ENCODE measurements around the gene ZSWIM1. TPM values are rescaled to one million over a fixed set of nuclear protein-coding genes. Genes with fewer than 3 reads are reported as not detected.
A peak's percentile ranks its signal among the peaks of the same experiment; 100 is the strongest.

The ZSWIM1 gene
- total and polyA plus RNA-seq, 2 of the 8 experiments (the other 6 are each of a cell fraction or from before 2014, with no cell fraction given): 14.1 to 15.6 TPM

DNA sequence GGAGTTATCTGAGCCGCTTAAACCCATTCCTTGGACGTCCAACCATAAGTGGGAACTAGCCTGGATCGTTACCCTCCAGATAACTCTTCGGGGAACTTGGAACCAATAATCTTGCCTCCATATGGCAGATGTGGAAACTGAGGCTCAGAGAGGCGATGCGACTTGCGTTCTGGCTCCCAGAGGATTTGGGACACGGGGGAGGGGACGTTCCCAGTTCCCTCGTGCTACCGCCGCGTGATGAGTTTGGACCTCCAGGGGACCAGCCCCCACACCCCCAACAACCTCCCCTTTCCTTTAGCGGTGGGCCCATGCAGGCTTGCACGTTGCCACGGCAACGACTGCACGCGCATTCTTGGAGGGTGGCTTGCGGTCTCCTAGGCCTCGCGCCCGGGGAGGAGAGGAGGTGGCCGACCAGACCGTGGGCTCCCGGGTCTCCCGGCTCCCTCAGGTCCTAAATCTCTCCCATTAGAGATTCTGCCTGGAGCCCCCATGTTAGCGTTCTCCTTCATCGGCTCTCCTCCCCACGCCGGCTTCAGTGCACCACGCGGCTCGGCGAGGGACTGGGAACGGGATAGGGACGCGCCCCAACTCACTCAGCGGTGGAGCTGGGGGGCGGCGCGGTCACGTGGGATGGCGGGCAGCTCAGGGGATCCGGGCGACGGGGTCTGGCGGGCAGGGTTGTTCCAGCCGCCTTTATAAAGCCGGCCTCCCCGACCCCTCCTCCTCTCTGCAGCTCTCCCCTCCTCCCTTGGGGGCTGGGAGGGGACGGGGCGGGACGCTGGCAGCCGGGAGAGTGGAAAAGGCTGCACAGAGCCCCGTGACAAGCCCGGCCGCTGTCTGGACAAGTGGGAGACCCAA, 30.7 kb downstream of the ZSWIM1 start, which contains the start of gene PLTP:
Gene PLTP, minus strand, starts transcription at position 670 of the 858 bp plus-strand sequence. CDS start 703 bp downstream, outside the sequence.
- peak within 1 kb of the TSS in 3 of 4 experiments; percentile 56 to 71 (median 68); a peak in 6 of 7 replicates for H3K9ac ChIP-seq (replicated peaks in 1 of 4; ENCODE audit: extremely low read depth in 1 of 4, low read depth in 3 of 4, low read length in 3 of 4)
- peaks cover 11% of the 10 kb centered on the region; the same call in 1 of the 2 replicates for H3K23me2 ChIP-seq (ENCODE audit: low read depth, low read length)
- H2BK15ac ChIP-seq (ENCODE audit: low read length): peak within 1 kb of the TSS; percentile 8; the same call in 1 of the 2 replicates
- peak within 1 kb of the TSS; percentile 43; the same call in 1 of the 2 replicates for H2BK12ac ChIP-seq (ENCODE audit: low read depth, low read length)
- H4K8ac ChIP-seq (ENCODE audit: extremely low read depth, insufficient read depth, low read length): peak within 1 kb of the TSS; percentile 81
- peaks cover 0 to 2% (median 0%) of the 10 kb centered on the region in 4 experiments; a peak in 3 of 7 replicates for H3K4me1 ChIP-seq (replicated peaks in 1 of 4; ENCODE audit: control insufficient read depth in 3 of 4, insufficient read depth in 4 of 4, low read length in 3 of 4)
- no peaks in the 10 kb centered on the region for H3K27me3 ChIP-seq (replicated peaks in 1 of 4; ENCODE audit: control insufficient read depth in 3 of 4, extremely low read depth in 1 of 4, insufficient read depth in 3 of 4, low read length in 3 of 4)
- no peaks in the 10 kb centered on the region for H3K9me3 ChIP-seq (ENCODE audit: insufficient read depth in 2 of 2, low read depth in 1 of 2, low read length in 1 of 2)
- H3K79me2 ChIP-seq (ENCODE audit: control insufficient read depth in 1 of 2, insufficient read depth in 2 of 2, low read length in 2 of 2): 0 out of 4 replicates have a peak, but pooled peaks cover 0 to 3% of the 10 kb centered on the region in 2 experiments
- peak within 1 kb of the TSS; percentile 91 for H4K91ac ChIP-seq (replicated peaks; ENCODE audit: insufficient read length, low read length)
- H3K79me1 ChIP-seq (ENCODE audit: low read depth, low read length): no peaks in the 10 kb centered on the region; the same call in 1 of the 2 replicates
- peaks cover 2 to 9% of the 10 kb centered on the region in 2 experiments for H4K20me1 ChIP-seq (replicated peaks in 1 of 2; ENCODE audit: control insufficient read depth in 1 of 2, insufficient read depth in 2 of 2, low read length in 2 of 2)
- peak within 1 kb of the TSS; percentile 55; the same call in 1 of the 2 replicates for H2BK5ac ChIP-seq (ENCODE audit: low read depth, low read length)
- H3K4me2 ChIP-seq (ENCODE audit: insufficient read depth in 1 of 2, low read depth in 2 of 2, low read length in 2 of 2): peak within 1 kb of the TSS; percentile 90 to 97
- no peak within 1 kb of the TSS for H3K14ac ChIP-seq (ENCODE audit: insufficient read length)
- peak within 1 kb of the TSS; percentile 84 for H4K5ac ChIP-seq (ENCODE audit: insufficient read length, low read depth, low read length)
- no peak within 1 kb of the TSS for H2BK120ac ChIP-seq (replicated peaks; ENCODE audit: low read depth, low read length)
- H3K36me3 ChIP-seq (ENCODE audit: control insufficient read depth in 2 of 4, insufficient read depth in 4 of 4, low read length in 3 of 4): peaks cover 4 to 20% (median 13%) of the 10 kb centered on the region in 4 experiments; a peak in 6 of 8 replicates
- no peak within 1 kb of the TSS; the same call in 1 of the 2 replicates for H2AK5ac ChIP-seq (ENCODE audit: low read depth, low read length)
- peak within 1 kb of the TSS; percentile 58; the same call in 1 of the 2 replicates for H3K27ac ChIP-seq (ENCODE audit: low read depth, low read length)
- H2BK20ac ChIP-seq (ENCODE audit: low read length): 0 out of 2 replicates have a peak within 1 kb of the TSS, but pooled peaks have one; percentile 27
- 0 out of 2 replicates have a peak within 1 kb of the TSS, but pooled peaks have one; percentile 4 for H2AFZ ChIP-seq (ENCODE audit: low read length)
- ChIA-PET CTCF (ENCODE audit: partially characterized antibody) (interaction anchor here (0.7 to 2.6 kb wide), 3 partner anchors 13 to 30 kb away, joined by 3 to 12 read pairs (median 4); partner anchors contain the start of genes PCIF1 and ZSWIM1), POLR2A (ENCODE audit: partially characterized antibody) (interaction anchor here (0.7 to 9.2 kb wide), 15 partner anchors 9 to 334 kb away, joined by 3 to 172 read pairs (median 7); partner anchors contain the start of genes CTSA, NEURL2, PCIF1 and ZSWIM1)
- peak within 1 kb of the TSS; percentile 66 for H3K56ac ChIP-seq (replicated peaks; ENCODE audit: insufficient read length, low read depth, low read length)
- 2% methylated on average over 44 of the region's 58 CpGs; no CpG with 5 or more reads in 1 of the 2 experiments for WGBS, 2 experiments (ENCODE audit: extremely low coverage in 1 of 2, insufficient coverage in 1 of 2, insufficient read length in 1 of 2, insufficient replicate concordance in 2 of 2, low coverage in 1 of 2, low lambda C conversion rate in 2 of 2, missing lambda C conversion rate in 1 of 2)
- no peak within 1 kb of the TSS for H3K23ac ChIP-seq (ENCODE audit: insufficient read length)
- H3K18ac ChIP-seq (ENCODE audit: extremely low read depth, low read length): peak within 1 kb of the TSS; percentile 92
- peak within 1 kb of the TSS; percentile 65 for H3K4ac ChIP-seq (replicated peaks; ENCODE audit: insufficient read length, low read depth, low read length)
- H3K4me3 ChIP-seq (ENCODE audit: extremely low read depth in 1 of 4, insufficient read depth in 2 of 4, low read depth in 3 of 4, low read length in 4 of 4): peak within 1 kb of the TSS; percentile 52 to 81 (median 70)
- DNase-seq (ENCODE audit: low read depth in 1 of 2, low spot score in 2 of 2) (peak in 1 of 2 experiments; percentile 86), FAIRE-seq (no peak)
- TF ChIP-seq CTBP2 (IDR thresholded peaks at IDR 0.05; ENCODE audit: borderline replicate concordance, insufficient read depth, insufficient read length, low read length): no peak
- no peak for TF ChIP-seq GTF2F1 (IDR thresholded peaks at IDR 0.05; ENCODE audit: borderline replicate concordance, low read depth, low read length)
- TF ChIP-seq PHF8 (conservative IDR thresholded peaks at IDR 0.05; ENCODE audit: low read depth, low read length): peak; percentile 72
- no peak for TF ChIP-seq NANOG (IDR thresholded peaks at IDR 0.05; ENCODE audit: insufficient read depth, low read depth, low read length, poor library complexity, severe bottlenecking)
- TF ChIP-seq BCL11A (IDR thresholded peaks at IDR 0.05; ENCODE audit: low read depth in 2 of 2, low read length in 2 of 2): no peak
- no peak for TF ChIP-seq TAF7 (optimal IDR thresholded peaks at IDR 0.05; ENCODE audit: borderline replicate concordance, low read depth, low read length)
- TF ChIP-seq SIRT6 (IDR thresholded peaks at IDR 0.05; ENCODE audit: low read length): no peak
- TF ChIP-seq KDM4A (IDR thresholded peaks at IDR 0.05; ENCODE audit: low read depth, low read length, severe bottlenecking): no peak
- no peak for TF ChIP-seq SUZ12 (IDR thresholded peaks at IDR 0.05; ENCODE audit: low read length)

Data from H1 (cell line).